HG03097 (cell line): ENCODE measurements around the gene MRM2.

Experiments used
- ATAC-seq: cut with Tn5 transposase; IDR thresholded peaks from one replicate; pipeline ENCODE4 v1.9.1; 2021; ENCODE audit not compliant: unreplicated experiment, low FRiP score

The MRM2 gene

GRCh38 chr7:2225336-2225735, 16.7 kb downstream of the MRM2 start:
- no peak for ATAC-seq

- ATAC-seq, result no peak
Observed at GRCh38 chr7:2224934-2225333, 17.1 kb downstream of the MRM2 start.

GRCh38 chr7:2224491-2224928, 17.5 kb downstream of the MRM2 start:
- ATAC-seq, result no peak

GRCh38 chr7:2223321-2223720, 18.7 kb downstream of the MRM2 start:
- no peak for ATAC-seq

GRCh38 chr7:2222516-2222915, 19.5 kb downstream of the MRM2 start:
- no peak for ATAC-seq

- no peak for ATAC-seq
Observed at GRCh38 chr7:2220954-2221353, 21.1 kb downstream of the MRM2 start.

GRCh38 chr7:2220506-2220905, 21.5 kb downstream of the MRM2 start:
- ATAC-seq, result no peak

GRCh38 chr7:2220030-2220429, 22.0 kb downstream of the MRM2 start:
- no peak for ATAC-seq

GRCh38 chr7:2219606-2220005, 22.4 kb downstream of the MRM2 start:
- no peak for ATAC-seq

GRCh38 chr7:2219136-2219535, 22.9 kb downstream of the MRM2 start:
- ATAC-seq, result no peak

GRCh38 chr7:2218444-2218785, 23.6 kb downstream of the MRM2 start:
- no peak for ATAC-seq

- no peak for ATAC-seq
Observed at GRCh38 chr7:2217716-2218443, 24.1 kb downstream of the MRM2 start.

GRCh38 chr7:2217206-2217605, 24.8 kb downstream of the MRM2 start:
- no peak for ATAC-seq

GRCh38 chr7:2215851-2216250, 26.2 kb downstream of the MRM2 start:
- no peak for ATAC-seq

- ATAC-seq, result no peak
Observed at GRCh38 chr7:2214636-2215035, 27.4 kb downstream of the MRM2 start.

- ATAC-seq, result no peak
Observed at GRCh38 chr7:2213551-2214215, 28.3 kb downstream of the MRM2 start.

GRCh38 chr7:2212906-2213305, 29.1 kb downstream of the MRM2 start:
- ATAC-seq, result no peak

GRCh38 chr7:2211926-2212325, 30.1 kb downstream of the MRM2 start:
- ATAC-seq, result no peak

GRCh38 chr7:2211259-2211880, 30.6 kb downstream of the MRM2 start:
- ATAC-seq, result no peak

- ATAC-seq, result no peak
Observed at GRCh38 chr7:2210551-2211258, 31.3 kb downstream of the MRM2 start.

- no peak for ATAC-seq
Observed at GRCh38 chr7:2209961-2210323, 32.1 kb downstream of the MRM2 start.
